ENCODE data around the gene TCP11X1. TPM values are rescaled to one million over a fixed set of nuclear protein-coding genes. Genes with fewer than 3 reads are reported as not detected.
A peak's percentile ranks its signal among the peaks of the same experiment; 100 is the strongest.
"Not testable (repeated sequence)": the region's sequence is repeated elsewhere in the genome, so short reads cannot be mapped to it uniquely, and the experiment has no call there.

Gene TCP11X1
- not detected for total RNA-seq

DNA sequence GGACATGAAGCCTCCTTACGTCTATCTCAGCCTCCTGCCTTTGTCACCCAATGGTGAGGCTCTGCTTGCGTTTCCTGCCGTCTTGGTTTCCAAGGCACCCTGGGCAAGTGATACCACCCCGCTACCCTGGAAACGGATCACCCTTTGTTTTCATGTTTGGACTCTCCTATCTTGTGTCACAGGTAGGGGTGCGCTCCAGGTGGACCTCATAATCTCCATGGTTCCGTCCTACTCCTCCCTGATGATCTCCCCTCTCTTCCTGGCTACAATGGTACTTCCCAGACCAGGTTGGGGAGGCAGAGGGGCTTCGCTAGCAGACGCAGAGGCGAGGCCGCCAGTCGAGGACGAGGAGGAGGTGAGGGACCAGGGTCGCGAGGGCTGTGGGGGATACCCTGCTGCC is at the start of gene TCP11X1:
TSS of gene TCP11X1 (plus strand) at position 316 of the 400 bp plus-strand sequence.
- H3K4me3 ChIP-seq; DNase-seq (ENCODE audit: low spot score in 2 of 2); intact Hi-C loops (cut with DNase I): not testable (repeated sequence)

DNA sequence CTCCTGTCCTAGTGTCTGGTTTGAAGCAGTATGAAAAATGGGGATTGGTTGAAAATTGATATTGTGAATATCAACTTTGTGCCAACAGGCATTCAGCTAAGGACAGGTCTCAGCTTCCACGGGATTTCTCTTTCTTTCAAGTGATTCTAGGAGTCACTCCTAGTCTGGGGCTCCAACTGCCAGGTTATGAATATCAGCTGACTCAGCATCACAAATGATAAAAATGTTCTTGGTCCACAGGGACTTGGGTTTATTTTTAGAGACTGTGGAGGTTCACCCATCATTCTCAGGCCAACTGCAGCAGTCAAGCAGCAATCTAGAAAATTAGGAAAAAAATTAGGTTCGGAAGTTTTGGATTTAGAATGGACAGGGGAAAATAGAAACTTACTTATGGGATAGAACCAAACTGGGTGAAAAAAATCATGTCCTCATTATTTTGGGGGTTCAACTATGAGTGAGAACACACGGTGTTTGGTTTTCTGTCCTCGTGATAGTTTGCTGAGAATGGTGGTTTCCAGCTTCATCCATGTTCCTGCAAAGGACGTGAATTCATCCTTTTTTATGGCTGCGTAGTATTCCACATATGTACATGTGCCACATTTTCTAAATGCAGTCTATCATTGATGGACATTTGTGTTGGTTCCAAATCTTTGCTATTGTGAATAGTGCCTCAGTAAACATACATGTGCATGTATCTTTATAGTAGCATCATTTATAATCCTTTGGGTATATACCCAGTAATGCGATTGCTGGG is 29.0 kb upstream of the TCP11X1 start:
- H3K4me3 ChIP-seq: no peak overlapping the region
- intact Hi-C loops (cut with DNase I): no loop called here

More for the DNA sequence above, at the start of gene TCP11X1:
- H3K4me1 ChIP-seq, H3K27ac ChIP-seq, H3K27me3 ChIP-seq, H3K36me3 ChIP-seq, H3K9me3 ChIP-seq: not testable (repeated sequence)

DNA sequence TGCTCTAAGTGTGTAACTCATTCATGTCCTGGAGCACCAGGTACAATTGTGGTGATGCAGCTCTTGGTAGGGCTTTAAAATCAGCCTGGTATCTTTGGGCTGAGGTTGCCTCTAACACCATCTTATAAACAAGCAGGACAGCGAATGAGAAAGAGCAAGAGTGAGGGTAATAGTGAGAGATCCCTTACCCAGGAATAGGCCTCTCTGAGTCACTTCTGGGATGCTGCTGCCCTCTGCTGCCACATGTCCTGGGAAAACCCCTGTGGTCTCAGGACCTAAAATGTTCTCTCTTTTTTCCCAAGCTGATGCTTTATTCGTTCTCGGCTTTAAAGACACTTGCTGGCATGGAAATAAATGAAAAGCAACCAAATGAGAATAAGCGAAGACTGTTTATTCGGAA is 7.2 kb upstream of the TCP11X1 start:
- DNase-seq (ENCODE audit: low spot score in 2 of 2); H3K27ac ChIP-seq; H3K4me3 ChIP-seq; intact Hi-C loops (cut with DNase I); H3K36me3 ChIP-seq; H3K27me3 ChIP-seq; H3K9me3 ChIP-seq; H3K4me1 ChIP-seq: not testable (repeated sequence)

More for the DNA sequence above, 29.0 kb upstream of the TCP11X1 start:
- Histone ChIP-seq H3K4me1 (no peaks in the 10 kb centered on the region), H3K27ac (no peak overlapping the region), H3K36me3 (no peaks in the 10 kb centered on the region), H3K27me3 (no peaks in the 10 kb centered on the region), H3K9me3 (peaks cover 0 to 4% of the 10 kb centered on the region in 2 donors)
- TF ChIP-seq, protein P1, sequence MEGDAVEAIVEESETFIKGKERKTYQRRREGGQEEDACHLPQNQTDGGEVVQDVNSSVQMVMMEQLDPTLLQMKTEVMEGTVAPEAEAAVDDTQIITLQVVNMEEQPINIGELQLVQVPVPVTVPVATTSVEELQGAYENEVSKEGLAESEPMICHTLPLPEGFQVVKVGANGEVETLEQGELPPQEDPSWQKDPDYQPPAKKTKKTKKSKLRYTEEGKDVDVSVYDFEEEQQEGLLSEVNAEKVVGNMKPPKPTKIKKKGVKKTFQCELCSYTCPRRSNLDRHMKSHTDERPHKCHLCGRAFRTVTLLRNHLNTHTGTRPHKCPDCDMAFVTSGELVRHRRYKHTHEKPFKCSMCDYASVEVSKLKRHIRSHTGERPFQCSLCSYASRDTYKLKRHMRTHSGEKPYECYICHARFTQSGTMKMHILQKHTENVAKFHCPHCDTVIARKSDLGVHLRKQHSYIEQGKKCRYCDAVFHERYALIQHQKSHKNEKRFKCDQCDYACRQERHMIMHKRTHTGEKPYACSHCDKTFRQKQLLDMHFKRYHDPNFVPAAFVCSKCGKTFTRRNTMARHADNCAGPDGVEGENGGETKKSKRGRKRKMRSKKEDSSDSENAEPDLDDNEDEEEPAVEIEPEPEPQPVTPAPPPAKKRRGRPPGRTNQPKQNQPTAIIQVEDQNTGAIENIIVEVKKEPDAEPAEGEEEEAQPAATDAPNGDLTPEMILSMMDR (IDR thresholded peaks at IDR 0.05): no peak
- DNase-seq (ENCODE audit: low spot score in 2 of 2): no peak

DNA sequence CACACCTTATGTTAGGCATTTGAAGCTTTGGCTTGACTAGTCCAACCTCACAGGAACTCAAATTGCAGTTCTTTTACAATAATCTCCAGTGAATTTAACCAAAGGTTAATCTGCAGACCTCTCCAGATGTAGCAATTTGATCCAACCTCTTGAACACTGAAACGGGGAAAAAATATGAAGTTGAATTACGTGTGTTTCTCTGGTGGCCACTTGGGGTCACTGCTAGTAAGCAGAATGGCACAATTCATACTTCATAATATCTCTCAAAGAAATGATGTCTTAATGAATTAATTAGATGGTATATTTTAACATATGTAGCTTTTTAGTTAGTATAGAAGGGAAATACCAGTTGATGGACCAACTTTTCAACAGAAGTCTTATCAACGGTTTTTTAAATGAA is 1.4 kb downstream of the TCP11X1 start:
- H3K4me1 ChIP-seq; DNase-seq (ENCODE audit: low spot score in 2 of 2); intact Hi-C loops (cut with DNase I); H3K27me3 ChIP-seq; H3K9me3 ChIP-seq; H3K27ac ChIP-seq; H3K4me3 ChIP-seq; H3K36me3 ChIP-seq: not testable (repeated sequence)

DNA sequence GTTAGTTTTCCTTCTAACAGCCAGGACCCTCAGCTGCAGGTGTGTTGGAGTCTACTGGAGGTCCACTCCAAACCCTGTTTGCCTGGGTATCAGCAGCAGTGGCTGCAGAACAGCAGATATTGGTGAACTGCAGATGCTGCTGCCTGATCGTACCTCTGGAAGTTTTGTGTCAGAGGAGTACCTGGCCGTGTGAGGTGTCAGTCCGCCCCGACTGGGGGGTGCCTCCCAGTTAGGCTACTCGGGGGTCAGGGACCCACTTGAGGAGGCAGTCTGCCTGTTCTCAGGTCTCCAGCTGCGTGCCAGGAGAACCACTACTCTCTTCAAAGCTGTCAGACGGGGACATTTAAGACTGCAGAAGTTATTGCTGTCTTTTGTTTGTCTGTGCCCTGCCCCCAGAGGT is 20.6 kb downstream of the TCP11X1 start:
- DNase-seq (ENCODE audit: low spot score in 2 of 2): peak in 1 of 2 donors; percentile 3
- intact Hi-C loops (cut with DNase I); H3K27me3 ChIP-seq; H3K27ac ChIP-seq; H3K9me3 ChIP-seq; H3K36me3 ChIP-seq; H3K4me1 ChIP-seq; H3K4me3 ChIP-seq: not testable (repeated sequence)

DNA sequence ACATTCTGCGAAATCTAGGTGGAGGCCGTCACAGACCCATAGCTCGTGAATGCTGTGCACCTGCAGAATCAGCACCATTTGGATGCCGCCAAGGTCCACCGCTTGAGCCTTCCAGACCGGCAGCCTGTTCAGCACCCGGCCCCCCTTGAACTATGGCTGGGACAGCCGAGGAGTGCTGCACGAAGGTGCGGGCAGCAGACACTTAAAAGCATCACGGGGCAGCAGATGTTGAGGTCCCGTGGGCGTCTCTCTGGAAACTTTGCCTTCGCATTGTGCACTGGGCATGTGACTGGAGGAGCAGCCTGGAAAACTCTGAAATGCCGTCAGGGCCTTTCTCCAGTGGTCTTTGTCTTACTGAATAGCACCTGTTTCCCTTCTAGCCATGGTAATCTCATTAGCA is 25.2 kb downstream of the TCP11X1 start:
- H3K27ac ChIP-seq; DNase-seq (ENCODE audit: low spot score in 2 of 2); H3K9me3 ChIP-seq; H3K4me1 ChIP-seq; intact Hi-C loops (cut with DNase I); H3K4me3 ChIP-seq; H3K27me3 ChIP-seq; H3K36me3 ChIP-seq: not testable (repeated sequence)

DNA sequence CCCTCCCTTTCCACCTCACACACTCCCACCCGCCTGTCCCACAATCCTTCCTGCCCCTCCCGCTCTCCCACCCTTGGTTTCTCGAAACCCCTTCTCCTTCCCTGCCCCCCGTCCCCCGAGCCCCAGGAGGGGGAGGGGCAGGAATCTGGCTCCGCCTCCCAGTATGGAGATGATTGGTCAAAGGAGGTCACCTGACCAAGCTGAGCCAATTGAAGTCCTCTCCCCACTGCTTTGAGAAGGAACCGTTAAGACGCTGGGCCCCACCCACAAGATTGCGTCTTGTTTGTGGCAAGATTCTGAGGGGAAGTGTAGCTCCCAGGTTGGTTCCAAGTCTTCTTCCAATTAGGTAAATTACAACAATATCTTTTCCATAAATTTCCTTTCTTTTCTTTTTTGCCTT is 31.8 kb downstream of the TCP11X1 start, which contains the start of gene NXF2:
TSS of gene NXF2 (plus strand) at position 275 of the 400 bp plus-strand sequence. CDS start 59,912 bp downstream, outside the sequence.
- H3K27me3 ChIP-seq; DNase-seq (ENCODE audit: low spot score in 2 of 2); H3K4me1 ChIP-seq; H3K27ac ChIP-seq; H3K9me3 ChIP-seq; intact Hi-C loops (cut with DNase I); H3K36me3 ChIP-seq; H3K4me3 ChIP-seq: not testable (repeated sequence)

DNA sequence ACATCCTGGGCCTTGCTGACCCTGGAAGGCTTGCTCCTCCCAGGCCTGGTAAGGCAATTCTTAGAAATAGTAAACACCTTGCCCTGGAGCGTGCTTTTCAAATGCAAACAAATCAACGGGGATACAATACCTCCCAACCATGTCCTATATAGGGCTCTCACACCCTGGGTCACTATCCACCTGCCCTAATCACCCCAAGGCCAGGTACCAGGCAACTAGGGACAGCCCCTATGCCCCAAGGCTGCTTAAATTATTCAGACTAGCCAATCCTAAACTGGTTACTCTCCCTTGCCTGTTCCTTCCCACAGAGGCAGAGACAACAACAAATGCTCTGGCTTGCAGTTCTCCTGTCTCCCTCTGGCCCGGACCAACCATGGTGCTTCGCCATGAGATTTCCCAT is 57.1 kb downstream of the TCP11X1 start:
- H3K4me1 ChIP-seq; H3K36me3 ChIP-seq; intact Hi-C loops (cut with DNase I); DNase-seq (ENCODE audit: low spot score in 2 of 2); H3K4me3 ChIP-seq; H3K9me3 ChIP-seq; H3K27ac ChIP-seq; H3K27me3 ChIP-seq: not testable (repeated sequence)

Other genes starting within 250 kb of the TCP11X1 start
- not detected for gene TCEAL2, start 89.6 kb upstream of the TCP11X1 start, total RNA-seq
- not detected for gene TCEAL6, start 72.8 kb upstream of the TCP11X1 start, total RNA-seq
- not detected for gene BEX5, start 59.3 kb upstream of the TCP11X1 start, total RNA-seq
- gene NXF2, start 31.9 kb downstream of the TCP11X1 start, total RNA-seq: not detected
- not detected for gene NXF2B, start 224.7 kb downstream of the TCP11X1 start, total RNA-seq